Uterus (tissue), 4 donors: ENCODE data around the gene CACNB4. TPM values are rescaled to one million over a fixed set of nuclear protein-coding genes. Genes with fewer than 3 reads are reported as not detected.

ENCODE experiments used
- DNase-seq, 2 donors: peaks; one replicate each; pipeline ENCODE4 v3.0.0-alpha.2; 2019 to 2020
- H3K27ac ChIP-seq, 2 donors: fragments of 200-600 bp; sonication (generic); 1 replicate in 1 of 2; 2 replicates in 1 of 2; pipeline ENCODE4 v1.5.1; 2016 to 2018
- H3K27me3 ChIP-seq, 2 donors: fragments of 200-600 bp; sonication (generic); one replicate each; pipeline ENCODE4 v1.5.1; 2018 to 2019; ENCODE audit warnings: control low read depth in 1 of 2
- H3K36me3 ChIP-seq, 2 donors: fragments of 200-600 bp; sonication (generic); one replicate each; pipeline ENCODE4 v1.5.1; 2019; ENCODE audit warnings: control low read depth in 1 of 2
- H3K4me1 ChIP-seq, 2 donors: fragments of 200-600 bp; sonication (generic); one replicate each; pipeline ENCODE4 v1.5.1; 2018 to 2019; ENCODE audit warnings: control low read depth in 1 of 2
- H3K4me3 ChIP-seq, 2 donors: fragments of 200-600 bp; sonication (generic); 1 replicate in 1 of 2; 2 replicates in 1 of 2; pipeline ENCODE4 v1.5.1; 2018 to 2019; ENCODE audit warnings: mild to moderate bottlenecking in 1 of 2
- H3K9me3 ChIP-seq, 2 donors: fragments of 200-600 bp; sonication (generic); one replicate each; pipeline ENCODE4 v1.5.1; 2019; ENCODE audit warnings: control low read depth in 1 of 2
- CTCF ChIP-seq, 4 experiments: fragments of 200-600 bp in 2 of 4; fragments of 450-650 bp in 2 of 4; sonication (generic) in 2 of 4; IDR thresholded peaks; one replicate each; pipeline ENCODE4 v1.5.1; 2016 to 2019; ENCODE audit warnings: antibody characterized with exemption in 4 of 4, mild to moderate bottlenecking in 2 of 4, moderate library complexity in 1 of 4
- POLR2A ChIP-seq, 2 donors: fragments of 450-650 bp; IDR thresholded peaks; one replicate each; pipeline ENCODE4 v1.6.1; 2016; ENCODE audit warnings: antibody characterized with exemption in 2 of 2, mild to moderate bottlenecking in 1 of 2, moderate library complexity in 1 of 2
- intact Hi-C: fragments of 100-400 bp; cut with DNase I; formaldehyde crosslinking; loops from one replicate; pipeline ENCODE4 v1.15.1; 2023; ENCODE audit warnings: low total_unique reads
- total RNA-seq, 4 donors: library from RNA; depleted of rRNA in 3 of 4; stranded (reverse); fragments of >200 nt in 3 of 4; gene quantifications; one replicate each; pipeline versions ENCODE4 v1.1.0 to v1.2.4, GENCODE V29; 2014 to 2023
- donor health status: DM: yes; HTN: yes; CAD: no.

The CACNB4 gene
- total RNA-seq, 4 donors from 2014 or later, result 0.26 to 14.0 (median 1.6) TPM

DNA sequence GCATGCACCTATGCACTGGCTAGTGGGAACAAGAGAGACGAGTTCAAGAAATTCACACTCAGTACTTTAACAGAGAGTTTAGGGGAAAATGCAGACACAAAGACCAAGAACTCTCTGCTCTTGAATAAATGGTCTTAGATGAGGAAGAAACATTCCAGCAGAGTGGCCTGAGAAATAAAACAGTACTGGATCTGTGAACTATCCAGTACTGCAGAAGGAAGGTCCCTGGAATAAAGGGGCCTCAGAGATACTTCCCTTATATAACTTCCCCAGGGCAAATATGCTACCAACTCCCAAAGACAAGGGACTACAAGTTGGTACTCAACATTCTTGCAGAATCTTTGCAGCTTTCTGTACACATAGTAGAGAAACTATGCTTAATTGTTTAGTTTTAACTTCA lies 199.7 kb downstream of the CACNB4 start:
- H3K36me3 ChIP-seq, result no peaks in the 10 kb centered on the region
- H3K9me3 ChIP-seq, result peaks cover 0 to 4% of the 10 kb centered on the region in 2 donors
- H3K27ac ChIP-seq, result no peak overlapping the region
- no peaks in the 10 kb centered on the region for H3K4me1 ChIP-seq
- TF ChIP-seq CTCF (IDR thresholded peaks at IDR 0.05) (no peak), POLR2A (IDR thresholded peaks at IDR 0.05) (no peak)
- no peak for DNase-seq
- intact Hi-C loops, result no loop called here
- H3K27me3 ChIP-seq, result no peaks in the 10 kb centered on the region
- no peak overlapping the region for H3K4me3 ChIP-seq

DNA sequence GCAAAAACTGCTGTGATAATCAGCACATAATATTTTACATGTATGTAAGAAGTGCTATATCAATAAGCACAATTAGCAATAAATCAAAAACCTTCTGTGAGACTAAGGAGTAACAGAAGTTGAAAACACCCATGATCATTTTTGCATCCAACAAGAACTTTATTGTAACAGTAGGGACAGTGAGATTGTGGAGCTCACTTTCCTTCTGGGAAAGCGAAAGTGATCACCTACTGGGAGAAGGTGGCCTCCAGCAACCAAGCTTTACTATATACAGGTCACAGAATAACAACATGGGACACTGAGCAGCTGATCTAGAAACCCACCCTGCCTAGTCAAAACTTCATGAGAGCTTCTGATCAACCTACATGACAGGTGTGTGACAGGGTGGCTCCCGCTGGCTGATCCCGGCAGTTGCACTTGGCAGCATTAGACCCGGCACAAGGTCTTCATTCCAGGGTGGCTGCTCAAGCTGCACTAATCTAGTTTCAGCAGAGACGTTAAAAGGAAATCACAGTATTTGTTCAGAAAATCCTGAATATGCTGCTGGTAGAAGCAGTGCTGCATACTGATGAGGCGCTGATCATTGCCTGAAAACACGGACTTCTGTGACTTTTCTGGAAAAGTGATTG lies 207.2 kb downstream of the CACNB4 start:
- peaks cover 0 to 4% of the 10 kb centered on the region in 2 donors for H3K9me3 ChIP-seq
- no peaks in the 10 kb centered on the region for H3K27me3 ChIP-seq
- no peak for TF ChIP-seq CTCF (IDR thresholded peaks at IDR 0.05)
- H3K4me1 ChIP-seq, result no peaks in the 10 kb centered on the region
- no peaks in the 10 kb centered on the region for H3K36me3 ChIP-seq
- intact Hi-C loops, result no loop called here
- H3K4me3 ChIP-seq, result no peak overlapping the region
- DNase-seq, result no peak
- no peak overlapping the region for H3K27ac ChIP-seq

- no peaks in the 10 kb centered on the region for H3K4me1 ChIP-seq
- DNase-seq, result no peak
- H3K4me3 ChIP-seq, result no peak overlapping the region
- no peaks in the 10 kb centered on the region for H3K9me3 ChIP-seq
- H3K27me3 ChIP-seq, result no peaks in the 10 kb centered on the region
- H3K27ac ChIP-seq, result no peak overlapping the region
- intact Hi-C loops, result no loop called here
- no peak for TF ChIP-seq CTCF (IDR thresholded peaks at IDR 0.05)
- no peak for TF ChIP-seq POLR2A (IDR thresholded peaks at IDR 0.05)
- H3K36me3 ChIP-seq, result no peaks in the 10 kb centered on the region
Observed at GRCh38 chr2:151887164-151887563, 211.7 kb downstream of the CACNB4 start.

DNA sequence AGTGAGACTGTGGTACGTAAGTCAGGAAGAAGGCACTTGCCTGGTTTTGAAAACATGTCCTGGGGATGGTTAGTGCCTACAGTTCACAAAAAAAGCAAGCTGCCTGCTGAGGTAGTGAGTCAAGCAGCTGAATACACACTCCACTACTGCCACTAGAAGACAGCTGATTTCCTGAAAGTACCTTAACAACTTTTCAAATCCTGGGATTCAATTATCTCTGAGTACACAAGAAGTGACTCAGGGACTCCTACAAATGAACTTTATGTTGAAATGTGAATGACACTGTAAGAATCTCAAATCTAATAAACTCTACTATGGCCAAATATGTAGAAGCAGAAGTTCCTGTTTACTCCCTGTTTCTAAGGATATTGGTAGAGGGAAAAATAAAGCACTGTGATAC lies 212.6 kb downstream of the CACNB4 start:
- no peaks in the 10 kb centered on the region for H3K9me3 ChIP-seq
- no peak overlapping the region for H3K4me3 ChIP-seq
- no peak for TF ChIP-seq CTCF (IDR thresholded peaks at IDR 0.05)
- TF ChIP-seq POLR2A (IDR thresholded peaks at IDR 0.05), result no peak
- no peaks in the 10 kb centered on the region for H3K27me3 ChIP-seq
- no peak overlapping the region for H3K27ac ChIP-seq
- H3K36me3 ChIP-seq, result no peaks in the 10 kb centered on the region
- H3K4me1 ChIP-seq, result no peaks in the 10 kb centered on the region
- no peak for DNase-seq
- intact Hi-C loops, result no loop called here

DNA sequence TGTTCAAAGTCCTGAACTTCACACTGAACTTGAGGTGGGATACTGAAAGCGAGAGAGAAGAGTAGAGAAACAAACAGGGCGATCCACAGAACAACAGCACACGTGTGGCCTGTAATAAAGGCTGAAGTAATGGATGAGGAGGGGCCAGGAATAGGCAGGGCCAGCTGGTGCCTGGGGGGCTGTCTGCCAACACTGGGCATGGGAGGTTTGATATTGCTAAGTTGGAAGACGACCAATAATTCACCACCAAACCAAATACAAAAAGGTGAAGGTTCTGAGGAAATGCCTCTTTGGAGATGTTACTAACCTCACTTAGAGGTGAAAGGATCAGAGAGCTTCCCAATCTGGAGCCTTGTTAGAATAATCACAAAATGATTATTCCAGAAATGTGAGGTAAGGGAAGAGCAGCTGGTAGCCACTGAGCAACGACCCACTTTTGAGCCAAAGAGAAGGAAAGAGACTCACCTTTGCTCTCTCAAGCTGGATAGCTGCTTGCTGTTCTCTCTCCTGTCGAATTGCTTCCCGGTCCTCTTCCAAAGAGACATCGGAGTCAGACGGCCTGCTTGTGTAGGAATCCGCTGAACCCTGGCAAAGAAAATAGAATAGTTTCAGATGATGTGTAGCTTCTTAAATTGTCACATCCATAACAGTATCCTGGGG lies 215.9 kb downstream of the CACNB4 start:
- TF ChIP-seq CTCF (IDR thresholded peaks at IDR 0.05) (no peak), POLR2A (IDR thresholded peaks at IDR 0.05) (no peak)
- intact Hi-C loops, result no loop called here
- no peaks in the 10 kb centered on the region for H3K27me3 ChIP-seq
- H3K4me3 ChIP-seq, result no peak overlapping the region
- no peak for DNase-seq
- H3K9me3 ChIP-seq, result no peaks in the 10 kb centered on the region
- no peaks in the 10 kb centered on the region for H3K36me3 ChIP-seq
- H3K4me1 ChIP-seq, result no peaks in the 10 kb centered on the region
- no peak overlapping the region for H3K27ac ChIP-seq
